UCSD-AML1 (cell line): ENCODE results near the gene OSTF1.

Experiments used
- DNase-seq: peaks from one replicate; lab custom pipeline; 2025; ENCODE audit not compliant: unreplicated experiment; lab: John Stamatoyannopoulos, UW

Gene OSTF1

GRCh38 chr9:75087824-75088645, at the start of gene OSTF1, which contains the start of gene NMRK1:
Gene OSTF1, plus strand, starts transcription at chr9:75088514. Its CDS starts 179 bp downstream, at chr9:75088693.
Gene NMRK1, minus strand, starts transcription at chr9:75088155. Its CDS starts 5,040 bp downstream, at chr9:75083115.
- peak; percentile 98 for DNase-seq

- no peak for DNase-seq
Measured at GRCh38 chr9:75039009-75039408, 49.3 kb upstream of the OSTF1 start.

GRCh38 chr9:75039801-75040200, 48.5 kb upstream of the OSTF1 start:
- DNase-seq, result peak; percentile 12

- no peak for DNase-seq
Measured at GRCh38 chr9:75041041-75041440, 47.3 kb upstream of the OSTF1 start.

GRCh38 chr9:75046725-75047345, 41.5 kb upstream of the OSTF1 start:
- no peak for DNase-seq

- DNase-seq, result no peak
Measured at GRCh38 chr9:75047506-75047905, 40.8 kb upstream of the OSTF1 start.

- no peak for DNase-seq
Measured at GRCh38 chr9:75051285-75051684, 37.0 kb upstream of the OSTF1 start.

GRCh38 chr9:75053869-75054268, 34.4 kb upstream of the OSTF1 start:
- DNase-seq, result no peak

GRCh38 chr9:75054368-75055001, 33.8 kb upstream of the OSTF1 start:
- DNase-seq, result no peak

- no peak for DNase-seq
Measured at GRCh38 chr9:75061169-75061568, 27.1 kb upstream of the OSTF1 start.

GRCh38 chr9:75063556-75064305, 24.6 kb upstream of the OSTF1 start:
- DNase-seq, result no peak

- no peak for DNase-seq
Measured at GRCh38 chr9:75064307-75065025, 23.8 kb upstream of the OSTF1 start.

- DNase-seq, result no peak
Measured at GRCh38 chr9:75065510-75065909, 22.8 kb upstream of the OSTF1 start.

- no peak for DNase-seq
Measured at GRCh38 chr9:75067894-75068293, 20.4 kb upstream of the OSTF1 start.

GRCh38 chr9:75069171-75069570, 19.1 kb upstream of the OSTF1 start:
- DNase-seq, result no peak

GRCh38 chr9:75071530-75072122, 16.7 kb upstream of the OSTF1 start:
- DNase-seq, result no peak

GRCh38 chr9:75072895-75073294, 15.4 kb upstream of the OSTF1 start:
- DNase-seq, result no peak

- DNase-seq, result no peak
Measured at GRCh38 chr9:75081632-75082031, 6.7 kb upstream of the OSTF1 start.

GRCh38 chr9:75083188-75083970, 4.9 kb upstream of the OSTF1 start:
- DNase-seq, result no peak
